Tibial nerve (tissue), 4 donors: ENCODE measurements around the gene ECHS1. TPM values are rescaled to one million over a fixed set of nuclear protein-coding genes. Genes with fewer than 3 reads are reported as not detected.

Experiments used
- DNase-seq, 2 donors: peaks; one replicate each; pipeline ENCODE4 v3.0.0-alpha.2; 2019; ENCODE audit warnings: low spot score in 2 of 2
- H3K27ac ChIP-seq, 4 donors: fragments of 200-600 bp; sonication (generic) in 3 of 4; one replicate each; pipeline ENCODE4 v1.5.1; 2017 to 2019; ENCODE audit warnings: mild to moderate bottlenecking in 1 of 4
- H3K27me3 ChIP-seq, 2 donors: fragments of 200-600 bp; sonication (generic) in 1 of 2; one replicate each; pipeline versions ENCODE4 v1.5.1 to v1.6.0; 2017 to 2019
- H3K36me3 ChIP-seq, 3 donors: fragments of 200-600 bp; sonication (generic); one replicate each; pipeline ENCODE4 v1.5.1; 2018 to 2019
- H3K4me1 ChIP-seq, 4 donors: fragments of 200-600 bp; sonication (generic) in 3 of 4; one replicate each; pipeline ENCODE4 v1.5.1; 2017 to 2019
- H3K4me3 ChIP-seq, 4 donors: fragments of 200-600 bp; sonication (generic) in 3 of 4; one replicate each; pipeline ENCODE4 v1.5.1; 2017 to 2019; ENCODE audit warnings: mild to moderate bottlenecking in 1 of 4, moderate library complexity in 1 of 4
- H3K9me3 ChIP-seq, 4 donors: fragments of 200-600 bp; sonication (generic) in 3 of 4; one replicate each; pipeline ENCODE4 v1.5.1; 2017 to 2019
- CTCF ChIP-seq, 5 experiments: fragments of 200-600 bp in 3 of 5; fragments of 450-650 bp in 2 of 5; sonication (generic) in 3 of 5; IDR thresholded peaks; one replicate each; pipeline ENCODE4 v1.5.1; 2016 to 2019; ENCODE audit warnings: antibody characterized with exemption in 5 of 5, mild to moderate bottlenecking in 3 of 5, moderate library complexity in 2 of 5
- EP300 ChIP-seq, 2 donors: sonication (generic); formaldehyde crosslinking; IDR thresholded peaks; one replicate each; pipeline ENCODE4 v1.6.1; 2017; ENCODE audit warnings: antibody characterized with exemption in 2 of 2, mild to moderate bottlenecking in 1 of 2
- POLR2A ChIP-seq, 2 donors: fragments of 450-650 bp; IDR thresholded peaks; one replicate each; pipeline ENCODE4 v1.6.1; 2017; ENCODE audit warnings: antibody characterized with exemption in 2 of 2, mild to moderate bottlenecking in 2 of 2, moderate library complexity in 2 of 2
- WGBS, 2 donors: methylation state at CpG; one replicate each; pipeline ENCODE4 v1.1.5; 2018; 5-methylcytosine and 5-hydroxymethylcytosine counted together
- total RNA-seq, 4 donors: library from RNA; depleted of rRNA; stranded (reverse); fragments of >200 nt; gene quantifications; one replicate each; pipeline ENCODE4 v1.1.0, GENCODE V29; 2016

Gene ECHS1
- total RNA-seq, 4 donors from 2014 or later: 70.5 to 104 (median 76.4) TPM

GRCh38 chr10:133361227-133361626, 11.9 kb downstream of the ECHS1 start:
- 81 to 86% methylated on average over 5 of the region's 5 CpGs for WGBS, 2 donors
- H3K4me1 ChIP-seq: peaks cover 0 to 17% (median 7%) of the 10 kb centered on the region in 4 donors
- H3K4me3 ChIP-seq: peak overlapping the region in 1 of 4 donors; percentile 10
- TF ChIP-seq EP300 (IDR thresholded peaks at IDR 0.05) (no peak), POLR2A (IDR thresholded peaks at IDR 0.05) (no peak), CTCF (IDR thresholded peaks at IDR 0.05) (no peak)
- peaks cover 0 to 8% (median 0%) of the 10 kb centered on the region in 4 donors for H3K9me3 ChIP-seq
- DNase-seq: no peak
- H3K27ac ChIP-seq: peak overlapping the region in 3 of 4 donors; percentile 71 to 91 (median 83)
- H3K27me3 ChIP-seq: no peaks in the 10 kb centered on the region
- peaks cover 0 to 48% (median 5%) of the 10 kb centered on the region in 3 donors for H3K36me3 ChIP-seq

- no peak for DNase-seq
- no peaks in the 10 kb centered on the region for H3K27me3 ChIP-seq
- H3K36me3 ChIP-seq: peaks cover 0 to 48% (median 0%) of the 10 kb centered on the region in 3 donors
- WGBS, 2 donors: 71 to 84% methylated on average over 7 to 17 of the region's 17 CpGs
- H3K27ac ChIP-seq: peak overlapping the region in 2 of 4 donors; percentile 71 to 91
- H3K9me3 ChIP-seq: peaks cover 0 to 8% (median 0%) of the 10 kb centered on the region in 4 donors
- no peak for TF ChIP-seq EP300 (IDR thresholded peaks at IDR 0.05)
- TF ChIP-seq POLR2A (IDR thresholded peaks at IDR 0.05): no peak
- TF ChIP-seq CTCF (IDR thresholded peaks at IDR 0.05): no peak
- peaks cover 0 to 28% (median 11%) of the 10 kb centered on the region in 4 donors for H3K4me1 ChIP-seq
- H3K4me3 ChIP-seq: no peak overlapping the region
Observed at GRCh38 chr10:133359972-133360610, 13.1 kb downstream of the ECHS1 start.

GRCh38 chr10:133359554-133359971, 13.6 kb downstream of the ECHS1 start:
- Histone ChIP-seq H3K27me3 (no peaks in the 10 kb centered on the region), H3K36me3 (peaks cover 0 to 48% (median 0%) of the 10 kb centered on the region in 3 donors), H3K9me3 (peaks cover 0 to 8% (median 0%) of the 10 kb centered on the region in 4 donors), H3K27ac (peak overlapping the region in 1 of 4 donors; percentile 91), H3K4me1 (peaks cover 0 to 31% (median 11%) of the 10 kb centered on the region in 4 donors), H3K4me3 (no peak overlapping the region)
- no peak for DNase-seq
- TF ChIP-seq POLR2A (IDR thresholded peaks at IDR 0.05) (no peak), EP300 (IDR thresholded peaks at IDR 0.05) (no peak), CTCF (IDR thresholded peaks at IDR 0.05) (no peak)
- 48 to 57% methylated on average over 6 of the region's 6 CpGs for whole genome bisulfite sequencing, 2 donors

- Histone ChIP-seq H3K4me1 (peaks cover 0 to 31% (median 11%) of the 10 kb centered on the region in 4 donors), H3K4me3 (no peak overlapping the region), H3K27ac (peak overlapping the region in 2 of 4 donors; percentile 83 to 91), H3K36me3 (peaks cover 0 to 47% (median 0%) of the 10 kb centered on the region in 3 donors), H3K27me3 (no peaks in the 10 kb centered on the region), H3K9me3 (peaks cover 0 to 8% (median 0%) of the 10 kb centered on the region in 4 donors)
- 78 to 84% methylated on average over 11 of the region's 11 CpGs for WGBS, 2 donors
- TF ChIP-seq CTCF (IDR thresholded peaks at IDR 0.05) (no peak), POLR2A (IDR thresholded peaks at IDR 0.05) (no peak), EP300 (IDR thresholded peaks at IDR 0.05) (no peak)
- no peak for DNase-seq
Observed at GRCh38 chr10:133358925-133359310, 14.2 kb downstream of the ECHS1 start.
